Measurements from ENCODE around the gene LYZ. TPM values are rescaled to one million over a fixed set of nuclear protein-coding genes. Genes with fewer than 3 reads are reported as not detected.

The LYZ gene
- total RNA-seq, 4 donors from 2014 or later: 83.4 to 760 (median 129) TPM

- Histone ChIP-seq H3K27ac (no peak overlapping the region), H3K4me1 (no peaks in the 10 kb centered on the region), H3K9me3 (no peaks in the 10 kb centered on the region), H3K27me3 (no peaks in the 10 kb centered on the region), H3K4me3 (no peak overlapping the region), H3K36me3 (peaks cover 0 to 11% (median 0%) of the 10 kb centered on the region in 3 donors)
- DNase-seq: no peak
- TF ChIP-seq POLR2A (IDR thresholded peaks at IDR 0.05): no peak
- TF ChIP-seq, protein P1, sequence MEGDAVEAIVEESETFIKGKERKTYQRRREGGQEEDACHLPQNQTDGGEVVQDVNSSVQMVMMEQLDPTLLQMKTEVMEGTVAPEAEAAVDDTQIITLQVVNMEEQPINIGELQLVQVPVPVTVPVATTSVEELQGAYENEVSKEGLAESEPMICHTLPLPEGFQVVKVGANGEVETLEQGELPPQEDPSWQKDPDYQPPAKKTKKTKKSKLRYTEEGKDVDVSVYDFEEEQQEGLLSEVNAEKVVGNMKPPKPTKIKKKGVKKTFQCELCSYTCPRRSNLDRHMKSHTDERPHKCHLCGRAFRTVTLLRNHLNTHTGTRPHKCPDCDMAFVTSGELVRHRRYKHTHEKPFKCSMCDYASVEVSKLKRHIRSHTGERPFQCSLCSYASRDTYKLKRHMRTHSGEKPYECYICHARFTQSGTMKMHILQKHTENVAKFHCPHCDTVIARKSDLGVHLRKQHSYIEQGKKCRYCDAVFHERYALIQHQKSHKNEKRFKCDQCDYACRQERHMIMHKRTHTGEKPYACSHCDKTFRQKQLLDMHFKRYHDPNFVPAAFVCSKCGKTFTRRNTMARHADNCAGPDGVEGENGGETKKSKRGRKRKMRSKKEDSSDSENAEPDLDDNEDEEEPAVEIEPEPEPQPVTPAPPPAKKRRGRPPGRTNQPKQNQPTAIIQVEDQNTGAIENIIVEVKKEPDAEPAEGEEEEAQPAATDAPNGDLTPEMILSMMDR (IDR thresholded peaks at IDR 0.05): no peak
These were observed 34.9 kb downstream of the LYZ start for GRCh38 chr12:69383074-69383473.

DNA sequence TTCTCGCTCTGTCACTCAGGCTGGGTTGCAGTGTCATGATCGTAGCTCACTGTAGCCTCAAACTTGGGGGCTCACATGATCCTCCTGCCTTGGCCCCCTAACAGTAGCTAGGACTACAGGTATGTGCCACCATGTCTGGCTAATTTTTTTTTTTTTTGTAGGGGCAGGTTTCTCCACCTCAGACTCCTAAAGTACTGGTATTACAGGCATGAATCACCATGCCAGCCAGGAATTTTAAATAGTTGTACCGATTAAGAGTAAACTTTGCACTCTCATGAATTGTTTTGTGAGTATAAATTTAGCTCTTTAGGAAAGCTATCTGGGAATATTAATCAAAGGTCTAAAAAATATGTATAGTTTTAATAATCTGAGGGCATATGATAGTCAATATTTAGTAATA, 36.9 kb downstream of the LYZ start:
- H3K4me1 ChIP-seq: no peaks in the 10 kb centered on the region
- H3K9me3 ChIP-seq: no peaks in the 10 kb centered on the region
- peaks cover 0 to 1% (median 0%) of the 10 kb centered on the region in 3 donors for H3K36me3 ChIP-seq
- DNase-seq: no peak
- H3K4me3 ChIP-seq: no peak overlapping the region
- no peak for TF ChIP-seq POLR2A (IDR thresholded peaks at IDR 0.05)
- TF ChIP-seq, protein P1 (IDR thresholded peaks at IDR 0.05): no peak
- no peaks in the 10 kb centered on the region for H3K27me3 ChIP-seq
- H3K27ac ChIP-seq: no peak overlapping the region

GRCh38 chr12:69386921-69387320, 38.7 kb downstream of the LYZ start:
- H3K36me3 ChIP-seq: peaks cover 0 to 7% (median 0%) of the 10 kb centered on the region in 3 donors
- DNase-seq: no peak
- H3K4me3 ChIP-seq: no peak overlapping the region
- no peaks in the 10 kb centered on the region for H3K9me3 ChIP-seq
- H3K4me1 ChIP-seq: no peaks in the 10 kb centered on the region
- H3K27me3 ChIP-seq: no peaks in the 10 kb centered on the region
- no peak for TF ChIP-seq POLR2A (IDR thresholded peaks at IDR 0.05)
- TF ChIP-seq, protein P1 (IDR thresholded peaks at IDR 0.05): no peak
- H3K27ac ChIP-seq: no peak overlapping the region

- Histone ChIP-seq H3K4me1 (no peaks in the 10 kb centered on the region), H3K4me3 (no peak overlapping the region), H3K9me3 (no peaks in the 10 kb centered on the region), H3K36me3 (peaks cover 0 to 8% (median 0%) of the 10 kb centered on the region in 3 donors), H3K27me3 (no peaks in the 10 kb centered on the region), H3K27ac (no peak overlapping the region)
- TF ChIP-seq POLR2A (IDR thresholded peaks at IDR 0.05): no peak
- TF ChIP-seq, protein P1 (IDR thresholded peaks at IDR 0.05): peak in 5 of 6 experiments; percentile 17 to 70 (median 64)
- DNase-seq: no peak
These were observed 40.2 kb downstream of the LYZ start for GRCh38 chr12:69388371-69388770.

DNA sequence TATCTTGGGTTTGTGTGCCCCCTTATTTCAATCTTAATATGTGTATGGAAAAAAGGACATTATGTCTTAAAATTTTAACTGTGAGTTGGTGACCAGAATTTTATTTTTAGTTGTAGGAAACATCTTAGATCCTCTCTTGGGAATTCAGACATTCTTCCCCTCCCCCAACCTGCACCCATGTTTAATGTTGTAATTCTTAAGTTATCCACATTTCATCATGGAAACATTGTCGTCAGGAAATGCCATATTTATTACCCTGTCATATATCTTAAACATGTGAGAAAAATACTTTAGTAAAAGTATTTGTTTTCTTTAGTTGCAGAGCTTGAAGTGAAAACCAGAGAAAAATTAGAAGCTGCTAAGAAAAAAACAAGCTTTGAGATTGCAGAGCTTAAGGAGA, 41.6 kb downstream of the LYZ start:
- Histone ChIP-seq H3K4me1 (no peaks in the 10 kb centered on the region), H3K27me3 (no peaks in the 10 kb centered on the region), H3K27ac (no peak overlapping the region), H3K36me3 (peaks cover 0 to 8% (median 0%) of the 10 kb centered on the region in 3 donors), H3K9me3 (no peaks in the 10 kb centered on the region), H3K4me3 (no peak overlapping the region)
- no peak for DNase-seq
- TF ChIP-seq, protein P1 (IDR thresholded peaks at IDR 0.05): no peak
- TF ChIP-seq POLR2A (IDR thresholded peaks at IDR 0.05): no peak
